B cell (primary cell): ENCODE measurements around the gene DLGAP3. TPM values are rescaled to one million over a fixed set of nuclear protein-coding genes. Genes with fewer than 3 reads are reported as not detected.
"Not testable (repeated sequence)": the region's sequence is repeated elsewhere in the genome, so short reads cannot be mapped to it uniquely, and the experiment has no call there.

Experiments used
- ATAC-seq: fragments of 200-7000 bp; cut with Tn5 transposase; one replicate; pipeline ENCODE4 v1.10.0; 2021; ENCODE audit warnings: low read depth, mild to moderate bottlenecking, moderate number of reproducible peaks, moderate library complexity
- CTCF ChIA-PET: fragments of 350-600 bp; sonication (Branson Sonifier 250); formaldehyde crosslinking; loops from one replicate; lab custom pipeline; 2021; ENCODE audit warnings: antibody characterized with exemption, inconsistent platforms; lab: Charles Lee
- POLR2A ChIA-PET: fragments of 350-600 bp; sonication (Branson Sonifier 250); formaldehyde crosslinking; loops from one replicate; lab custom pipeline; 2021; ENCODE audit warnings: antibody characterized with exemption; lab: Charles Lee
- DNase-seq: peaks from one replicate; pipeline ENCODE4 v3.0.0; 2013
- H2AFZ ChIP-seq: 2 replicates; pipeline ENCODE4 v1.6.1; 2012; ENCODE audit warnings: mild to moderate bottlenecking, low read depth, low read length; ENCODE audit not compliant: insufficient read depth, poor library complexity, severe bottlenecking
- H3K27ac ChIP-seq, 2 donors: 1 replicate in 1 of 2; 2 replicates in 1 of 2; pipeline ENCODE4 v1.5.1; 2012 to 2013; ENCODE audit warnings: low read length in 2 of 2, mild to moderate bottlenecking in 2 of 2, moderate library complexity in 1 of 2
- H3K27me3 ChIP-seq, 4 experiments: fragments of 200-600 bp in 1 of 4; sonication (generic) in 1 of 4; replicated peaks in 1 of 4; 1 replicate in 2 of 4; 2 replicates in 2 of 4; pipeline versions ENCODE4 v1.6.1 to v1.7.0; 2013 to 2016; ENCODE audit warnings: low read length in 3 of 4, mild to moderate bottlenecking in 2 of 4, mixed read lengths in 1 of 4, moderate library complexity in 1 of 4; ENCODE audit not compliant: insufficient read depth in 4 of 4, control insufficient read depth in 3 of 4; ENCODE audit errors: control extremely low read depth in 1 of 4
- H3K36me3 ChIP-seq, 2 experiments: replicated peaks in 1 of 2; 1 replicate in 1 of 2; 2 replicates in 1 of 2; pipeline versions ENCODE4 v1.6.1 to v1.7.1; 2013; ENCODE audit warnings: low read length in 1 of 2; ENCODE audit not compliant: insufficient read depth in 2 of 2, control insufficient read depth in 1 of 2; ENCODE audit errors: control extremely low read depth in 1 of 2, extremely low read depth in 1 of 2
- H3K4me1 ChIP-seq, 2 donors: fragments of 200-600 bp in 1 of 2; sonication (generic) in 1 of 2; 1 replicate in 1 of 2; 2 replicates in 1 of 2; pipeline versions ENCODE4 v1.5.1 to v1.6.1; 2013 to 2017; ENCODE audit warnings: low read length in 2 of 2; ENCODE audit not compliant: control insufficient read depth in 2 of 2, insufficient read depth in 2 of 2
- H3K4me2 ChIP-seq: replicated peaks from 2 replicates; pipeline ENCODE3; 2012; ENCODE audit warnings: mild to moderate bottlenecking, low read depth, low read length; ENCODE audit not compliant: poor library complexity, severe bottlenecking
- H3K4me3 ChIP-seq, 5 experiments: fragments of 200-600 bp in 1 of 5; sonication (generic) in 1 of 5; 1 replicate in 3 of 5; 2 replicates in 2 of 5; pipeline versions ENCODE4 v1.5.1 to v1.7.0; 2011 to 2016; ENCODE audit warnings: low read length in 4 of 5, mild to moderate bottlenecking in 4 of 5, low read depth in 2 of 5, control low read depth in 1 of 5, moderate library complexity in 1 of 5; ENCODE audit not compliant: insufficient read depth in 1 of 5; ENCODE audit errors: control extremely low read depth in 1 of 5, extremely low read depth in 1 of 5
- H3K79me2 ChIP-seq: fragments of 200-600 bp; sonication (generic); one replicate; pipeline ENCODE4 v1.6.0; 2016; ENCODE audit warnings: low read length; ENCODE audit not compliant: control insufficient read depth, insufficient read depth
- H3K9ac ChIP-seq: fragments of 200-600 bp; sonication (generic); 2 replicates; pipeline ENCODE4 v1.6.1; 2017; ENCODE audit warnings: mild to moderate bottlenecking, low read length, moderate library complexity
- H3K9me3 ChIP-seq, 3 donors: one replicate each; pipeline versions ENCODE4 v1.6.1 to v1.7.1; 2013; ENCODE audit warnings: low read length in 2 of 3; ENCODE audit not compliant: control insufficient read depth in 2 of 3, insufficient read depth in 1 of 3; ENCODE audit errors: control extremely low read depth in 1 of 3
- H4K20me1 ChIP-seq: 2 replicates; pipeline ENCODE4 v1.6.0; 2012; ENCODE audit warnings: mild to moderate bottlenecking, low read length; ENCODE audit not compliant: insufficient read depth, control insufficient read depth, poor library complexity, severe bottlenecking
- H3K27ac Mint-ChIP-seq: one replicate; pipeline ENCODE4 v1.8.0; 2021; ENCODE audit warnings: mixed read lengths
- H3K27me3 Mint-ChIP-seq: one replicate; pipeline ENCODE4 v1.8.0; 2021; ENCODE audit warnings: mixed read lengths
- H3K4me1 Mint-ChIP-seq: one replicate; pipeline ENCODE4 v1.8.0; 2021; ENCODE audit warnings: mixed read lengths
- H3K4me3 Mint-ChIP-seq: one replicate; pipeline ENCODE4 v1.8.0; 2021; ENCODE audit warnings: mixed read lengths
- H3K9me3 Mint-ChIP-seq: one replicate; pipeline ENCODE4 v1.8.0; 2022; ENCODE audit warnings: mixed read lengths; ENCODE audit not compliant: insufficient read depth
- CTCF ChIP-seq: fragments of 200-600 bp; IDR thresholded peaks from one replicate; pipeline ENCODE4 v1.8.0; 2022; ENCODE audit warnings: antibody characterized with exemption, mild to moderate bottlenecking
- EZH2 ChIP-seq: IDR thresholded peaks from 2 replicates; pipeline ENCODE4 v1.6.1; 2012; ENCODE audit warnings: borderline replicate concordance, low read depth, mild to moderate bottlenecking, moderate library complexity, low read length; ENCODE audit not compliant: insufficient read depth, poor library complexity, severe bottlenecking
- WGBS: methylation state at CpG from one replicate; pipeline ENCODE4 v1.1.5; 2013; ENCODE audit warnings: missing lambda C conversion rate; ENCODE audit not compliant: insufficient coverage; 5-methylcytosine and 5-hydroxymethylcytosine counted together
- intact Hi-C: fragments of 100-400 bp; cut with micrococcal nuclease; formaldehyde crosslinking; loops from one replicate; pipeline ENCODE4 v1.10.0; 2022
- polyA plus RNA-seq: library from polyadenylated mRNA; depleted of rRNA; stranded (reverse); fragments of >200 nt; gene quantifications from 2 replicates; pipeline ENCODE4 v1.2.3, GENCODE V29; 2012
- total RNA-seq, 2 donors: library from RNA; stranded (reverse); fragments of 120-200 nt in 1 of 2; gene quantifications; 1 replicate in 1 of 2; 2 replicates in 1 of 2; pipeline versions ENCODE4 v1.2.3 to v1.2.4, GENCODE V29; 2013 to 2022

Gene DLGAP3
- total and polyA plus RNA-seq, 2 donors (not counting 1 experiment from before 2014, with no cell fraction given), result 2.3 to 2.4 TPM

DNA sequence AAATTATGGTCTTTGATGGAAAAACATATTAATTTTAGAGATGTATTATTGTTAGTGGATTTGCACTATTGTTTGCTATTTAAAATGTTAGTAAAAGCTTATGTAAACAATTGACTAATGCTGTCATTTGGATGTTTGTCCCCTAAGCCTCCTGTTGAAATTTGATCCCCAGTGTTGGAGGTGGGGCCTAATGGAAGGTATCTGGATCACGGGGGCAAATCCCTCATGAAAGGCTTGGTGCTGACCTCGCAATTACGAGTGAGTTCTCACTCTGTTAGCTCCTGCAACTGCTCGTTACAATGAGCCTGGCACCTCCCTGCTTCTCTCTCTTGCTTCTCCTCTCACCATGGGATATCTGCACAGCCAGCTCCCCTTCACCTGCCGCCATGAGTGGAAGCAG lies 41.4 kb upstream of the DLGAP3 start:
- Mint-ChIP-seq H3K4me3 (no peak overlapping the region), H3K27ac (no peak overlapping the region), H3K27me3 (no peaks in the 10 kb centered on the region), H3K9me3 (peaks cover 1% of the 10 kb centered on the region), H3K4me1 (no peaks in the 10 kb centered on the region)
- ATAC-seq, result no peak
- Histone ChIP-seq H4K20me1 (no peaks in the 10 kb centered on the region), H3K36me3 (peaks cover 0 to 1% of the 10 kb centered on the region in 2 experiments), H3K4me3 (no peak overlapping the region), H3K27me3 (peaks cover 0 to 4% (median 2%) of the 10 kb centered on the region in 4 experiments), H3K9me3 (peaks cover 0 to 14% (median 3%) of the 10 kb centered on the region in 3 donors), H3K79me2 (no peaks in the 10 kb centered on the region), H3K9ac (no peak overlapping the region), H3K4me2 (no peak overlapping the region), H3K27ac (no peak overlapping the region), H2AFZ (no peak overlapping the region), H3K4me1 (no peaks in the 10 kb centered on the region)
- DNase-seq, result no peak
- intact Hi-C loops, result no loop called here
- CTCF ChIA-PET, result no interaction called here
- TF ChIP-seq EZH2 (no peak), CTCF (no peak)
- POLR2A ChIA-PET, result no interaction called here
- 83% methylated on average over 5 of the region's 5 CpGs for WGBS

DNA sequence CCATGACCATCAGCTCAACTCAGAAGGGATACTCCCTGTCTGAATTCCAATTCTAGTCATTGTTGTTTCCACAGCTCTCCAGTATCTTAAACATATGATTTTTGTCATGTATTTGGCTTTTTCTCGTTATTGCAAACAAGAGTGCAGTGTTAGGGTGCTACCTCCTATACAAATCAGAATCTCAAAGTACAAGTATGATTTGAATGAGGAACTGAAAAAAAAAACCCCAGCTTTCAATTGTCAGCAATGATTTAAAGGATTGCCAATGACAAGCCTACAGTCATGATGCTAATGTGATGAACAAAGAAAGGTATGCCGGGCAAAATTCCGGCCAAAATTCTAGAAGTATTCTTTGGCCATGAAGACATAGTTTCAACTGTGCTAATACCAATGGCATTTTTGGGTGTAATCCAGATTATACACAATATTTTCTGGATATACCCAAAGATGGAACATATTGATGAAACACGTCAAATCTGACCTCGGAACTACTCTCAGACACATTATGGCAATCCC lies 40.8 kb upstream of the DLGAP3 start:
- Histone ChIP-seq H3K9ac (no peak overlapping the region), H3K79me2 (no peaks in the 10 kb centered on the region), H3K36me3 (no peaks in the 10 kb centered on the region), H3K9me3 (peaks cover 0 to 14% (median 3%) of the 10 kb centered on the region in 3 donors), H3K4me3 (no peak overlapping the region), H2AFZ (no peak overlapping the region), H3K4me2 (no peak overlapping the region), H4K20me1 (no peaks in the 10 kb centered on the region), H3K4me1 (no peaks in the 10 kb centered on the region), H3K27me3 (peaks cover 0 to 4% (median 2%) of the 10 kb centered on the region in 4 experiments), H3K27ac (no peak overlapping the region)
- DNase-seq (no peak), ATAC-seq (no peak)
- Mint-ChIP-seq H3K27me3 (no peaks in the 10 kb centered on the region), H3K27ac (no peak overlapping the region), H3K4me1 (no peaks in the 10 kb centered on the region), H3K4me3 (no peak overlapping the region), H3K9me3 (no peaks in the 10 kb centered on the region)
- TF ChIP-seq EZH2 (no peak), CTCF (no peak)
- WGBS, result 100% methylated on average over 2 of the region's 5 CpGs
- CTCF ChIA-PET, result no interaction called here
- intact Hi-C loops, result no loop called here
- POLR2A ChIA-PET, result interaction anchor here (0.6 kb wide), 1 partner anchor 14 kb away, joined by 3 read pairs; no protein-coding TSS in a partner anchor

DNA sequence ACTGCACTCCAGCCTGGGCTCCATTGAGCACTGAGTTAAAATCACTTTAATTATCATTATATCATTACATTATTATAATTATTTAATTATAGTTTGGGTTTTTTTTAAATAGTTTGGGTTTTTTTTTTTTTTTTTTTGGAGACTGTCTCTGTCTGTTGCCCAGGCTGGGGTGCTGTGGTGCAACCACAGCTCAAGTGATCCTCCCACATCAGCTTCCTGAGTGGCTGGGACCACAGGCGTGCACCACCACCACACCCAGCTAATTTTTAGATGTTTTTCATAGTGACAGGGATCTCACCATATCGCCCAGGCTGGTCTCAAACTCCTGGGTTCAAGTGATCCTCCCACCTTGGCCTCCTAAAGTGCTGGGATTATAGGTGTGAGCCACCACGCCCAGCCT lies 38.8 kb upstream of the DLGAP3 start:
- POLR2A ChIA-PET, H3K4me2 ChIP-seq, H3K27ac ChIP-seq, H3K27ac Mint-ChIP-seq, H2AFZ ChIP-seq, H3K27me3 ChIP-seq, H3K27me3 Mint-ChIP-seq, H3K4me3 ChIP-seq, CTCF ChIA-PET, H3K36me3 ChIP-seq, ATAC-seq, H3K4me1 ChIP-seq, H3K9ac ChIP-seq, H3K4me3 Mint-ChIP-seq, DNase-seq, H3K9me3 Mint-ChIP-seq, H3K79me2 ChIP-seq, intact Hi-C loops, H4K20me1 ChIP-seq, H3K4me1 Mint-ChIP-seq: not testable (repeated sequence)
- H3K9me3 ChIP-seq, result peaks cover 0 to 14% (median 3%) of the 10 kb centered on the region in 3 donors
- no CpG with 5 or more reads among the region's 3 CpGs for WGBS
